ENCODE measurements around the gene ZNF410.

DNA sequence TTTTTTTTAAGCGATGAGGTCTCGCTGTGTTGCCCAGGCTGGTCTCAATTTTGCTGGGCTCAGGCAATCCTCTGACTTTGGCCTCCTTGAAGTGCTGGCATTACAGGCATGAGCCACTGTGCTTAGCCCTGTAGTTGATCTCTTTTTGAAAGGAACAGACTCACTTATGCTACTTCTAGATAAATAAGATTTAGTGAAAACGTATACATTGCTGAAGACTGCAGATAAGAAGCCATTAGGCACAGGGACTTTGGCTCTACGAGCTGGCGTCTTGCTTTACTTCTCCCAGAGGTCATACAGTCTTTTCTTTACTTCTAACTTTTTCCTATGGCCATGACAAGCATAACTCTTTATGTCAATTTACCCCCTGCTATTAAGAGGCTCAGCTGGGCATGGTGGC, 25.6 kb upstream of the ZNF410 start:
- TF ChIP-seq, protein P1, sequence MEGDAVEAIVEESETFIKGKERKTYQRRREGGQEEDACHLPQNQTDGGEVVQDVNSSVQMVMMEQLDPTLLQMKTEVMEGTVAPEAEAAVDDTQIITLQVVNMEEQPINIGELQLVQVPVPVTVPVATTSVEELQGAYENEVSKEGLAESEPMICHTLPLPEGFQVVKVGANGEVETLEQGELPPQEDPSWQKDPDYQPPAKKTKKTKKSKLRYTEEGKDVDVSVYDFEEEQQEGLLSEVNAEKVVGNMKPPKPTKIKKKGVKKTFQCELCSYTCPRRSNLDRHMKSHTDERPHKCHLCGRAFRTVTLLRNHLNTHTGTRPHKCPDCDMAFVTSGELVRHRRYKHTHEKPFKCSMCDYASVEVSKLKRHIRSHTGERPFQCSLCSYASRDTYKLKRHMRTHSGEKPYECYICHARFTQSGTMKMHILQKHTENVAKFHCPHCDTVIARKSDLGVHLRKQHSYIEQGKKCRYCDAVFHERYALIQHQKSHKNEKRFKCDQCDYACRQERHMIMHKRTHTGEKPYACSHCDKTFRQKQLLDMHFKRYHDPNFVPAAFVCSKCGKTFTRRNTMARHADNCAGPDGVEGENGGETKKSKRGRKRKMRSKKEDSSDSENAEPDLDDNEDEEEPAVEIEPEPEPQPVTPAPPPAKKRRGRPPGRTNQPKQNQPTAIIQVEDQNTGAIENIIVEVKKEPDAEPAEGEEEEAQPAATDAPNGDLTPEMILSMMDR (IDR thresholded peaks at IDR 0.05): no peak
- TF ChIP-seq POLR2A (IDR thresholded peaks at IDR 0.05) (no peak), EP300 (IDR thresholded peaks at IDR 0.05; ENCODE audit: low read depth) (no peak)
